PC-9 (cell line): ENCODE measurements around the gene ERAP2. TPM values are rescaled to one million over a fixed set of nuclear protein-coding genes. Genes with fewer than 3 reads are reported as not detected.
"Not testable (repeated sequence)": the region's sequence is repeated elsewhere in the genome, so short reads cannot be mapped to it uniquely, and the experiment has no call there.

Experiments used
- BruUV-seq: library from RNA; stranded (reverse); fragments of 400-500 nt; replicated peaks from 2 replicates; lab custom pipeline; 2021; lab: Mats Ljungman, UMichigan
- CTCF ChIA-PET: fragments of 300-600 bp; sonication (Branson Sonifier 250); formaldehyde crosslinking; loops from one replicate; lab custom pipeline; 2022; ENCODE audit warnings: antibody characterized with exemption; lab: Charles Lee
- POLR2A ChIA-PET: fragments of 300-600 bp; sonication (Branson Sonifier 250); formaldehyde crosslinking; loops from one replicate; lab custom pipeline; 2022; ENCODE audit warnings: antibody characterized with exemption; ENCODE audit not compliant: unreplicated experiment; lab: Charles Lee
- DNase-seq, 2 experiments: peaks; one replicate each; pipeline versions ENCODE4 v3.0.0 to v3.0.0-alpha.2; 2015 to 2022; ENCODE audit warnings: mixed read lengths in 1 of 2
- H2AFZ ChIP-seq: fragments of 200-600 bp; sonication (generic); 2 replicates; pipeline ENCODE4 v1.8.1; 2017; ENCODE audit warnings: antibody characterized with exemption
- H3F3A ChIP-seq: fragments of 200-600 bp; sonication (generic); 2 replicates; pipeline ENCODE4 v1.8.1; 2017; ENCODE audit warnings: antibody characterized with exemption, mild to moderate bottlenecking, low read depth; ENCODE audit not compliant: insufficient read depth
- H3K27ac ChIP-seq: fragments of 200-600 bp; sonication (generic); 2 replicates; pipeline ENCODE4 v1.6.1; 2016; ENCODE audit warnings: mixed run types
- H3K27me3 ChIP-seq: fragments of 200-600 bp; sonication (generic); 2 replicates; pipeline ENCODE4 v1.6.1; 2016; ENCODE audit warnings: low read depth, mixed run types; ENCODE audit not compliant: insufficient read depth
- H3K36me3 ChIP-seq: fragments of 200-600 bp; sonication (generic); 2 replicates; pipeline ENCODE4 v1.6.1; 2016; ENCODE audit warnings: low read depth, mixed run types
- H3K4me1 ChIP-seq: fragments of 200-600 bp; sonication (generic); replicated peaks from 2 replicates; pipeline ENCODE4 v1.6.1; 2016; ENCODE audit warnings: mixed run types; ENCODE audit not compliant: insufficient read depth
- H3K4me2 ChIP-seq: fragments of 200-600 bp; sonication (generic); 2 replicates; pipeline ENCODE4 v1.6.1; 2017; ENCODE audit warnings: mixed run types
- H3K4me3 ChIP-seq: fragments of 200-600 bp; sonication (generic); 2 replicates; pipeline ENCODE4 v1.6.1; 2016; ENCODE audit warnings: mixed run types
- H3K79me2 ChIP-seq: fragments of 200-600 bp; sonication (generic); 2 replicates; pipeline ENCODE4 v1.6.1; 2017; ENCODE audit warnings: low read depth, mixed run types
- H3K9me2 ChIP-seq: fragments of 200-600 bp; sonication (generic); 2 replicates; pipeline ENCODE4 v1.8.1; 2017; ENCODE audit warnings: mild to moderate bottlenecking; ENCODE audit not compliant: insufficient read depth
- H3K9me3 ChIP-seq: fragments of 200-600 bp; sonication (generic); 2 replicates; pipeline ENCODE4 v1.8.1; 2016; ENCODE audit warnings: low read depth; ENCODE audit not compliant: insufficient read depth
- H4K20me1 ChIP-seq: fragments of 200-600 bp; sonication (generic); 2 replicates; pipeline ENCODE4 v1.8.1; 2017; ENCODE audit not compliant: insufficient read depth
- CTCF ChIP-seq: fragments of 200-600 bp; sonication (generic); conservative IDR thresholded peaks from 2 replicates; pipeline ENCODE4 v1.6.1; 2017; ENCODE audit warnings: mixed run types, antibody characterized with exemption, mild to moderate bottlenecking, moderate library complexity
- EZH2 ChIP-seq: fragments of 200-600 bp; sonication (generic); IDR thresholded peaks from 2 replicates; pipeline ENCODE4 v1.8.0; 2017; ENCODE audit warnings: antibody characterized with exemption, low read depth
- intact Hi-C: fragments of 100-400 bp; cut with micrococcal nuclease; formaldehyde crosslinking; loops from one replicate; pipeline ENCODE4 v1.10.0; 2022; ENCODE audit not compliant: unreplicated experiment
- total RNA-seq: library from RNA; stranded (reverse); gene quantifications from 2 replicates; pipeline ENCODE4 v1.2.3, GENCODE V29; 2021

ERAP2 gene
- total RNA-seq, 1 experiment from 2014 or later: 48.2 TPM

GRCh38 chr5:96838201-96839070, 37.9 kb upstream of the ERAP2 start:
- Histone ChIP-seq H3K4me1 (no peaks in the 10 kb centered on the region), H3K9me2 (no peaks in the 10 kb centered on the region), H3K4me3 (no peak overlapping the region), H4K20me1 (no peaks in the 10 kb centered on the region), H3K27ac (no peak overlapping the region), H3K27me3 (no peaks in the 10 kb centered on the region), H3K4me2 (no peak overlapping the region), H3K9me3 (no peaks in the 10 kb centered on the region), H3K79me2 (no peaks in the 10 kb centered on the region), H3K36me3 (no peaks in the 10 kb centered on the region), H3F3A (no peaks in the 10 kb centered on the region), H2AFZ (no peak overlapping the region; the same call in 1 of the 2 replicates)
- ChIA-PET POLR2A (no interaction called here), CTCF (interaction anchor here (0.6 kb wide), 1 partner anchor 1306 kb away, joined by 3 read pairs; no protein-coding TSS in a partner anchor)
- no TSS peak for BruUV-seq
- DNase-seq: no peak
- TF ChIP-seq CTCF (no peak), EZH2 (no peak)
- intact Hi-C loops: no loop called here

GRCh38 chr5:96839071-96839592, 37.2 kb upstream of the ERAP2 start:
- Histone ChIP-seq H3F3A (no peaks in the 10 kb centered on the region), H3K4me2 (no peak overlapping the region), H3K4me3 (no peak overlapping the region), H3K9me2 (no peaks in the 10 kb centered on the region), H4K20me1 (no peaks in the 10 kb centered on the region), H3K4me1 (no peaks in the 10 kb centered on the region), H2AFZ (no peak overlapping the region), H3K79me2 (no peaks in the 10 kb centered on the region), H3K36me3 (no peaks in the 10 kb centered on the region), H3K27me3 (no peaks in the 10 kb centered on the region), H3K9me3 (no peaks in the 10 kb centered on the region), H3K27ac (no peak overlapping the region)
- no TSS peak for BruUV-seq
- POLR2A ChIA-PET: no interaction called here
- intact Hi-C loops: no loop called here
- TF ChIP-seq CTCF: no peak
- no peak for TF ChIP-seq EZH2
- no peak for DNase-seq
- CTCF ChIA-PET: no interaction called here

- H3K9me3 ChIP-seq, H3K27ac ChIP-seq, H4K20me1 ChIP-seq, POLR2A ChIA-PET, H2AFZ ChIP-seq, H3K9me2 ChIP-seq, H3K79me2 ChIP-seq, H3K4me2 ChIP-seq, BruUV-seq, H3K4me3 ChIP-seq, DNase-seq, H3K4me1 ChIP-seq, H3K27me3 ChIP-seq, intact Hi-C loops, CTCF ChIA-PET, H3F3A ChIP-seq, H3K36me3 ChIP-seq: not testable (repeated sequence)
Observed at GRCh38 chr5:96841931-96842330, 34.4 kb upstream of the ERAP2 start.
